H1 (cell line): ENCODE data around the gene PDE8A. TPM values are rescaled to one million over a fixed set of nuclear protein-coding genes. Genes with fewer than 3 reads are reported as not detected.

Source experiments
- BACH1 ChIP-seq: IDR thresholded peaks from 2 replicates; pipeline ENCODE4 v1.6.1; 2012; ENCODE audit warnings: low read length, improper control_type of control experiment
- CTBP2 ChIP-seq: IDR thresholded peaks from 2 replicates; pipeline ENCODE4 v1.7.0; 2011; ENCODE audit warnings: borderline replicate concordance, mild to moderate bottlenecking, moderate library complexity, mixed read lengths, low read length; ENCODE audit not compliant: insufficient read depth, insufficient read length
- FOSL1 ChIP-seq: IDR thresholded peaks from 2 replicates; pipeline ENCODE4 v1.6.1; 2011; ENCODE audit warnings: mild to moderate bottlenecking, low read depth, low read length, moderate library complexity; ENCODE audit not compliant: insufficient read depth
- JUN ChIP-seq: IDR thresholded peaks from 2 replicates; pipeline ENCODE4 v1.6.1; 2011; ENCODE audit warnings: low read depth, mild to moderate bottlenecking, improper control_type of control experiment, low read length
- POLR2AphosphoS5 ChIP-seq: IDR thresholded peaks from 2 replicates; pipeline ENCODE4 v1.6.1; 2011; ENCODE audit warnings: low read depth, low read length
- polyA plus RNA-seq, 7 experiments: library from polyadenylated mRNA; depleted of rRNA in 3 of 7; stranded (reverse) in 5 of 7; unstranded in 2 of 7; fragments of >200 nt in 5 of 7; fragments of 200-250 nt in 2 of 7; gene quantifications; 1 replicate in 5 of 7; 2 replicates in 1 of 7; 4 replicates in 1 of 7; pipeline versions ENCODE4 v1.2.1 to v1.2.3, GENCODE V29; 2011 to 2013; ENCODE audit warnings: missing spikeins in 2 of 7, mixed read lengths in 2 of 7
- total RNA-seq: library from RNA; stranded (reverse); fragmentation: NEBNext Ultra II Directional; extraction: Animal tissue kit (Norgen Biotek cat#: 25700); gene quantifications from 2 replicates; pipeline ENCODE4 v1.2.1, GENCODE V29; 2021

The PDE8A gene
- total and polyA plus RNA-seq, 2 of the 8 experiments (the other 6 are each of a cell fraction or from before 2014, with no cell fraction given): 6.9 to 7.8 TPM

GRCh38 chr15:84953726-84954125, 27.9 kb upstream of the PDE8A start (continued):
- no peak for TF ChIP-seq FOSL1
- no peak for TF ChIP-seq CTBP2
- no peak for TF ChIP-seq BACH1
- no peak for TF ChIP-seq JUN
- no peak for TF ChIP-seq POLR2AphosphoS5
- TF ChIP-seq, all 59 proteins: peak for 0
